ENCODE results near the gene FOXC2. TPM values are rescaled to one million over a fixed set of nuclear protein-coding genes. Genes with fewer than 3 reads are reported as not detected.

The FOXC2 gene
- total RNA-seq, 1 donor from 2014 or later, result 57.2 TPM

DNA sequence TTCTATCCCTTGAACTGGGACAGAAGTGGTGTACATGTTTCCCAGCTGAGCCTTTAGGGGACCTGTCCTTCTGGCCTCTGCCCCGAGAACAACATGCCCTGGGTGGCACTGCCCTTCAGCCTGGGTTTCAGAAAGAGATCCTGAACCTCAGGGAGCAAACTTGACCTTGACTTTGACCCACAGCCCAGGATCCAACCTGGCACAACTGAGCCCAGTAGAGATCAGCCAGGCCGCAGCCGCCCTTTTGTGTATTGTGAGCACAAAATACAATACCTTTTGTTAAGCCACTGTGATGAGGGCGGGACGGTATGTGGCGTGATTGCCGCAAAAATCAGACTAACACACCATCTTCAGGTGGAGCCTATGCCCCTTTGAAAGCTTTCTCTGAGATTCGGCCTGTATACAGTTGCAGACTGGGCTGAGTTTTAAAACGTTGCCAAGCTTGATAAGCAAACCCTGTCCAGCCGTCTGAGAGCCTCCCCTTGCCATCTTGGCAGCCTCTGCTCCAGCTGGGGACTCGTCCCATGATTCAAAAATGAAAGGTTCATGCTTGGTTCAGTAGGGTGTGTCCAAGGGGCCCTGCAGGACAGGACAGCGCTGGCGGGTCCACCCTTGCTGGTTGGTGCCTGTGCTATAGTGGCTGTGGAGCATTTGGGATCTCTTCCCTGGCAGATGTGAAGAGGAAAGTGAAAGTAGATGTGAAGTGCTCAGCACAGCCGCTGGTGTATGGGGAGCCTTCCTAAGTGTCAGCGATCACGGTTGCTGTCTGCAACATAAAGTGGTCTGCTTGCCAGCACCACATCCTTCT, 52.0 kb downstream of the FOXC2 start:
- peak overlapping the region; percentile 32 to 60 for H3K4me3 ChIP-seq
- TF ChIP-seq, protein P1, sequence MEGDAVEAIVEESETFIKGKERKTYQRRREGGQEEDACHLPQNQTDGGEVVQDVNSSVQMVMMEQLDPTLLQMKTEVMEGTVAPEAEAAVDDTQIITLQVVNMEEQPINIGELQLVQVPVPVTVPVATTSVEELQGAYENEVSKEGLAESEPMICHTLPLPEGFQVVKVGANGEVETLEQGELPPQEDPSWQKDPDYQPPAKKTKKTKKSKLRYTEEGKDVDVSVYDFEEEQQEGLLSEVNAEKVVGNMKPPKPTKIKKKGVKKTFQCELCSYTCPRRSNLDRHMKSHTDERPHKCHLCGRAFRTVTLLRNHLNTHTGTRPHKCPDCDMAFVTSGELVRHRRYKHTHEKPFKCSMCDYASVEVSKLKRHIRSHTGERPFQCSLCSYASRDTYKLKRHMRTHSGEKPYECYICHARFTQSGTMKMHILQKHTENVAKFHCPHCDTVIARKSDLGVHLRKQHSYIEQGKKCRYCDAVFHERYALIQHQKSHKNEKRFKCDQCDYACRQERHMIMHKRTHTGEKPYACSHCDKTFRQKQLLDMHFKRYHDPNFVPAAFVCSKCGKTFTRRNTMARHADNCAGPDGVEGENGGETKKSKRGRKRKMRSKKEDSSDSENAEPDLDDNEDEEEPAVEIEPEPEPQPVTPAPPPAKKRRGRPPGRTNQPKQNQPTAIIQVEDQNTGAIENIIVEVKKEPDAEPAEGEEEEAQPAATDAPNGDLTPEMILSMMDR (IDR thresholded peaks at IDR 0.05), result no peak
- intact Hi-C loops (cut with DNase I), result loop anchor here (5.0 kb wide), 1 partner anchor 34 kb away; no protein-coding TSS in a partner anchor
- H3K27me3 ChIP-seq, result no peaks in the 10 kb centered on the region
- H3K27ac ChIP-seq, result peak overlapping the region; percentile 54 to 75
- H3K9me3 ChIP-seq, result no peaks in the 10 kb centered on the region
- peaks cover 0 to 10% of the 10 kb centered on the region in 2 donors for H3K4me1 ChIP-seq
- DNase-seq (ENCODE audit: low spot score in 2 of 2), result peak in 1 of 2 donors; percentile 65
- H3K36me3 ChIP-seq, result no peaks in the 10 kb centered on the region

Other genes starting within 250 kb of the FOXC2 start
- gene FOXF1, start 56.3 kb upstream of the FOXC2 start, total RNA-seq, result 3.2 TPM
- 44.1 TPM for gene MTHFSD, start 11.6 kb upstream of the FOXC2 start, total RNA-seq
- 35.7 TPM for gene FOXL1, start 11.7 kb downstream of the FOXC2 start, total RNA-seq

Measured in ascending aorta (tissue), 2 donors.